GM10248 (cell line): ENCODE data around the gene LCN15.

Source experiments
- CTCF ChIA-PET: fragments of 300-600 bp; sonication (Branson Sonifier 250); formaldehyde crosslinking; extraction: SDS; loops from one replicate; lab custom pipeline; 2021; ENCODE audit warnings: antibody characterized with exemption; lab: Yijun Ruan, JAX
- POLR2A ChIA-PET: fragments of 350-650 bp; sonication (Branson Sonifier 250); formaldehyde crosslinking; extraction: SDS; loops from one replicate; lab custom pipeline; 2020; ENCODE audit warnings: antibody characterized with exemption; lab: Yijun Ruan, JAX
- DNase-seq: peaks from one replicate; pipeline ENCODE4 v3.0.0; 2012; ENCODE audit errors: extremely low spot score
- CTCF ChIP-seq: IDR thresholded peaks from 2 replicates; pipeline ENCODE4 v1.5.1; 2012; ENCODE audit warnings: mild to moderate bottlenecking, low read depth; ENCODE audit errors: extremely low read depth, missing control alignments, control extremely low read depth

LCN15 gene

GRCh38 chr9:136784249-136784996 is 20.1 kb upstream of the LCN15 start:
- DNase-seq, result no peak

GRCh38 chr9:136782452-136782851 is 18.1 kb upstream of the LCN15 start:
- ChIA-PET POLR2A (no interaction called here), CTCF (interaction anchor here (1.3 to 8.7 kb wide), 3 partner anchors 12 to 253 kb away, joined by 3 to 79 read pairs (median 7); no protein-coding TSS in a partner anchor)
- DNase-seq, result no peak
- TF ChIP-seq CTCF, result no peak

More at GRCh38 chr9:136784249-136784996, 20.1 kb upstream of the LCN15 start:
- POLR2A ChIA-PET, result no interaction called here
- peak; percentile 5 for TF ChIP-seq CTCF
- CTCF ChIA-PET, result interaction anchor here (0.6 to 8.7 kb wide), 7 partner anchors 17 to 453 kb away, joined by 3 to 79 read pairs (median 3); partner anchors contain the start of gene NPDC1

GRCh38 chr9:136779808-136780207 is 15.5 kb upstream of the LCN15 start:
- DNase-seq, result no peak
- TF ChIP-seq CTCF, result no peak
- POLR2A ChIA-PET, result no interaction called here

GRCh38 chr9:136777359-136777758 is 13.0 kb upstream of the LCN15 start:
- DNase-seq, result no peak
- ChIA-PET POLR2A (interaction anchor here (0.6 to 0.7 kb wide), 2 partner anchors 49 to 377 kb away, joined by 5 read pairs; no protein-coding TSS in a partner anchor), CTCF (interaction anchor here (0.6 to 8.7 kb wide), 16 partner anchors 10 to 459 kb away, joined by 3 to 79 read pairs (median 6); partner anchors contain the start of genes LCN15, LCN8, NPDC1 and TMEM141)
- TF ChIP-seq CTCF, result no peak

More at GRCh38 chr9:136779808-136780207, 15.5 kb upstream of the LCN15 start:
- CTCF ChIA-PET, result interaction anchor here (1.2 to 8.7 kb wide), 4 partner anchors 9 to 249 kb away, joined by 6 to 79 read pairs (median 12); no protein-coding TSS in a partner anchor

- peak; percentile 2 for DNase-seq
- TF ChIP-seq CTCF, result no peak
- POLR2A ChIA-PET, result no interaction called here
- CTCF ChIA-PET, result interaction anchor here (0.6 to 8.7 kb wide), 12 partner anchors 10 to 460 kb away, joined by 3 to 79 read pairs (median 8); partner anchors contain the start of genes LCN8 and TMEM141
Observed at GRCh38 chr9:136776947-136777346, 12.6 kb upstream of the LCN15 start.

- ChIA-PET POLR2A (no interaction called here), CTCF (interaction anchor here (1.0 to 1.8 kb wide), 5 partner anchors 9 to 260 kb away, joined by 3 to 8 read pairs (median 6); partner anchors contain the start of gene AJM1)
- no peak for TF ChIP-seq CTCF
- peak; percentile 2 for DNase-seq
Observed at GRCh38 chr9:136775191-136775590, 10.9 kb upstream of the LCN15 start.
